HepG2 (cell line): ENCODE results near the gene UBE2E1.

Source experiments
- CREB3 ChIP-seq: sonication (generic); formaldehyde crosslinking; IDR thresholded peaks from 2 replicates; pipeline ENCODE4 v1.5.0; 2020; ENCODE audit warnings: missing genetic modification reagents
- E2F2 ChIP-seq: sonication (generic); formaldehyde crosslinking; IDR thresholded peaks from 2 replicates; pipeline ENCODE4 v1.4.0; 2020; ENCODE audit warnings: missing genetic modification reagents, borderline replicate concordance
- EP300 ChIP-seq, 3 experiments: sonication (generic) in 1 of 3; formaldehyde crosslinking in 1 of 3; IDR thresholded peaks; 2 replicates each; pipeline versions ENCODE4 v1.5.1 to v1.6.1; 2011 to 2020; ENCODE audit warnings: low read depth in 2 of 3, low read length in 2 of 3, borderline replicate concordance in 1 of 3, improper control_type of control experiment in 1 of 3, mild to moderate bottlenecking in 1 of 3, missing genetic modification reagents in 1 of 3, moderate library complexity in 1 of 3
- HMGXB4 ChIP-seq, 2 experiments: sonication (generic) in 1 of 2; formaldehyde crosslinking in 1 of 2; IDR thresholded peaks; 2 replicates each; pipeline versions ENCODE4 v1.4.0 to v1.6.1; 2018 to 2020; ENCODE audit warnings: missing genetic modification reagents in 2 of 2, borderline replicate concordance in 1 of 2, low read depth in 1 of 2, mild to moderate bottlenecking in 1 of 2, missing biosample characterization in 1 of 2
- MAX ChIP-seq: IDR thresholded peaks from 2 replicates; pipeline ENCODE4 v1.6.1; 2012; ENCODE audit warnings: inconsistent platforms
- MED1 ChIP-seq: sonication (generic); formaldehyde crosslinking; IDR thresholded peaks from 2 replicates; pipeline ENCODE4 v1.4.0; 2020; ENCODE audit warnings: missing genetic modification reagents
- NBN ChIP-seq: fragments of 450-650 bp; conservative IDR thresholded peaks from 2 replicates; pipeline ENCODE4 v1.6.1; 2017
- PHB2 ChIP-seq: fragments of 450-650 bp; IDR thresholded peaks from 2 replicates; pipeline ENCODE4 v1.6.1; 2018; ENCODE audit not compliant: partially characterized antibody
- POLR2A ChIP-seq, 2 experiments: IDR thresholded peaks; 2 replicates each; pipeline ENCODE4 v1.6.1; 2011; ENCODE audit warnings: low read depth in 2 of 2, low read length in 2 of 2, mild to moderate bottlenecking in 1 of 2, moderate library complexity in 1 of 2; ENCODE audit not compliant: insufficient read depth in 1 of 2
- SIN3B ChIP-seq: fragments of 150-350 bp; IDR thresholded peaks from 2 replicates; pipeline ENCODE4 v1.6.1; 2014; ENCODE audit warnings: low read length
- STAG1 ChIP-seq: sonication (generic); formaldehyde crosslinking; IDR thresholded peaks from 2 replicates; pipeline ENCODE4 v1.4.0; 2020; ENCODE audit warnings: missing genetic modification reagents
- THAP7 ChIP-seq: sonication (generic); formaldehyde crosslinking; IDR thresholded peaks from 2 replicates; pipeline ENCODE4 v1.8.1; 2023; ENCODE audit warnings: mild to moderate bottlenecking, missing genetic modification reagents
- ZFP82 ChIP-seq: sonication (generic); formaldehyde crosslinking; IDR thresholded peaks from 2 replicates; pipeline ENCODE4 v1.5.1; 2020; ENCODE audit warnings: mild to moderate bottlenecking, missing genetic modification reagents, borderline replicate concordance
- ZNF224 ChIP-seq: sonication (generic); formaldehyde crosslinking; IDR thresholded peaks from 2 replicates; pipeline ENCODE4 v1.5.0; 2020; ENCODE audit warnings: mild to moderate bottlenecking, missing genetic modification reagents

GRCh38 chr3:23889950-23890349 is 84.2 kb downstream of the UBE2E1 start:
- no peak for TF ChIP-seq ZFP82
- no peak for TF ChIP-seq EP300 (IDR thresholded peaks at IDR 0.05; ENCODE audit: low read depth in 2 of 2, low read length in 2 of 2)
- TF ChIP-seq EP300 (CRISPR knock-in tag; IDR thresholded peaks at IDR 0.05; ENCODE audit: borderline replicate concordance): no peak
- no peak for TF ChIP-seq E2F2 (CRISPR knock-in tag)
- TF ChIP-seq ZNF224 (CRISPR knock-in tag): no peak
- TF ChIP-seq MAX: no peak
- TF ChIP-seq CREB3 (CRISPR knock-in tag): no peak
- no peak for TF ChIP-seq THAP7 (CRISPR knock-in tag)
- no peak for TF ChIP-seq HMGXB4 (CRISPR knock-in tag; IDR thresholded peaks at IDR 0.05; ENCODE audit: borderline replicate concordance in 1 of 2, low read depth in 1 of 2)
- TF ChIP-seq SIN3B: no peak
- TF ChIP-seq STAG1 (CRISPR knock-in tag): no peak
- no peak for TF ChIP-seq MED1 (CRISPR knock-in tag)
- no peak for TF ChIP-seq NBN
- TF ChIP-seq POLR2A (IDR thresholded peaks at IDR 0.05; ENCODE audit: insufficient read depth in 1 of 2, low read depth in 2 of 2, low read length in 2 of 2): no peak
- TF ChIP-seq PHB2: no peak
